ENCODE measurements around the gene RIPOR1. TPM values are rescaled to one million over a fixed set of nuclear protein-coding genes. Genes with fewer than 3 reads are reported as not detected.

Gene RIPOR1
- total RNA-seq, 1 donor from 2014 or later, result 112 TPM

DNA sequence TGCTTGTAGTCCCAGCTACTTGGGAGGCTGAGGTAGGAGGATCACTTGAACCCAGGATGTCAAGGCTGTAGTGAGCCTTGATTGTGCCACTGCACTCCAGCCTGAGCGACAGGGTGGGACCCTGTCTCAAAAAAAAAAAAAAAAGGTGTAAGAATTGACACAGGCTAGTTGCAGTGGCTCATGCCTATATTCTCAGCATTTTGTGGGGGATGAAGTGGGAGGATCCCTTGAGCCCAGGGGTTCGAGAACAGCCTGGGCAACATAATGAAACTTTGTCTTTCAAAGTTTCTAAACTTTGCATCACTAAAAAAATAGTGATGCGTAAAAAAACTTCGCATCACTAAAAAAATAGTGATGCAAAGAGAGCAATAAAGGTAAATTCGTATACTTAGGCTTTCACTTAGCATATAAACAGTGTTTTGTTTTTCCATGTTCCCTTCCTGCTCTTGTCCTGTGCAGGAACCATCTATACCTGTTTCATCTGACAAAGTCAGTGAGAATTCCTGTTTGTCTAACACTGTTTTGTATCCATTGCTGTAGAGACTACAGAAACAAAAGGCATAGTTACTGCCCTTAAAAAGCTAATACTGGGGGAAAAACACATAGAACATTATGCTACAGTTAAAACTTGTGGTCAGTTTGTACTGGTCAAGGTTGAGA, 65.8 kb downstream of the RIPOR1 start:
- ATAC-seq (no peak), DNase-seq (no peak)
- H3K36me3 ChIP-seq, result peaks cover 6% of the 10 kb centered on the region
- no peak for TF ChIP-seq CTCF (IDR thresholded peaks at IDR 0.05)
- H3K9me3 ChIP-seq, result no peaks in the 10 kb centered on the region
- H3K27me3 ChIP-seq (ENCODE audit: low read depth), result no peaks in the 10 kb centered on the region
- no peak overlapping the region for H3K27ac ChIP-seq
- H3K4me1 ChIP-seq, result peaks cover 15% of the 10 kb centered on the region
- no peak overlapping the region for H3K4me3 ChIP-seq
- intact Hi-C loops (cut with DNase I), result no loop called here

DNA sequence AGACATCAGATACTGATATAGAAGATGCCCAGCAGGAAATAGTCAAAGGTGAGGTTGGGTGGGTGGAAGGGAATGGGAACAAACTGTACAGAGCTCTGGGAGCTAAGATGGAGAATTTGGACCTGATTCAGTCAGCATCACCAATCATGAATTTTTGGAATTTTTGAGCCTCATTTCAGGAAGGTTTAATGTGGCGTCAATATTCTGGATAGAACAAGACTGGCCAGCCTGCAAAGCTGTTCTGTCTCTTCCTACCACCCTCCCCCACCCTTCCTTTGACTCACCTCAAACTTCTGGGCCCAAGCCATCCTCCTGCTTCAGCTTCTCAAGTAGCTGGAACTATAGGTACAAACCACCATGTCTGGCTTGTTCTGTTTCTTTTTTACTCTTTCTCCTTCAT, 66.3 kb downstream of the RIPOR1 start:
- no peak for TF ChIP-seq CTCF (IDR thresholded peaks at IDR 0.05)
- no peaks in the 10 kb centered on the region for H3K27me3 ChIP-seq (ENCODE audit: low read depth)
- DNase-seq (no peak), ATAC-seq (peak; percentile 35 to 60)
- no peak overlapping the region for H3K4me3 ChIP-seq
- intact Hi-C loops (cut with DNase I), result no loop called here
- peaks cover 6% of the 10 kb centered on the region for H3K36me3 ChIP-seq
- H3K27ac ChIP-seq, result no peak overlapping the region
- H3K4me1 ChIP-seq, result peaks cover 15% of the 10 kb centered on the region
- H3K9me3 ChIP-seq, result no peaks in the 10 kb centered on the region

Other genes starting within 250 kb of the RIPOR1 start
- gene PLEKHG4, start 249.3 kb upstream of the RIPOR1 start, total RNA-seq, result 12.4 TPM
- 0.74 TPM for gene KCTD19, start 202.1 kb upstream of the RIPOR1 start, total RNA-seq
- gene LRRC36, start 202.0 kb upstream of the RIPOR1 start, total RNA-seq, result 42.1 TPM
- gene TPPP3, start 135.3 kb upstream of the RIPOR1 start, total RNA-seq, result 123 TPM
- 18.9 TPM for gene ZDHHC1, start 112.4 kb upstream of the RIPOR1 start, total RNA-seq
- gene HSD11B2, start 97.7 kb upstream of the RIPOR1 start, total RNA-seq, result 2.9 TPM
- 175 TPM for gene ATP6V0D1, start 47.7 kb upstream of the RIPOR1 start, total RNA-seq
- gene AGRP, start 45.3 kb upstream of the RIPOR1 start, total RNA-seq, result 8.5 TPM
- 36.2 TPM for gene CTCF, start 33.7 kb downstream of the RIPOR1 start, total RNA-seq
- gene CARMIL2, start 116.3 kb downstream of the RIPOR1 start, total RNA-seq, result 2.4 TPM
- 16.6 TPM for gene ACD, start 131.4 kb downstream of the RIPOR1 start, total RNA-seq
- 5.5 TPM for gene PARD6A, start 132.1 kb downstream of the RIPOR1 start, total RNA-seq
- 19.4 TPM for gene ENKD1, start 137.9 kb downstream of the RIPOR1 start, total RNA-seq
- gene C16orf86, start 138.0 kb downstream of the RIPOR1 start, total RNA-seq, result 5.3 TPM
- gene GFOD2, start 190.5 kb downstream of the RIPOR1 start, total RNA-seq, result 18.9 TPM

Measured in lower lobe of right lung (tissue), 2 donors.